ENCODE results near the gene NR2E1. TPM values are rescaled to one million over a fixed set of nuclear protein-coding genes. Genes with fewer than 3 reads are reported as not detected.
A peak's percentile ranks its signal among the peaks of the same experiment; 100 is the strongest.

Gene NR2E1
- total RNA-seq, 1 experiment from 2014 or later: not detected

DNA sequence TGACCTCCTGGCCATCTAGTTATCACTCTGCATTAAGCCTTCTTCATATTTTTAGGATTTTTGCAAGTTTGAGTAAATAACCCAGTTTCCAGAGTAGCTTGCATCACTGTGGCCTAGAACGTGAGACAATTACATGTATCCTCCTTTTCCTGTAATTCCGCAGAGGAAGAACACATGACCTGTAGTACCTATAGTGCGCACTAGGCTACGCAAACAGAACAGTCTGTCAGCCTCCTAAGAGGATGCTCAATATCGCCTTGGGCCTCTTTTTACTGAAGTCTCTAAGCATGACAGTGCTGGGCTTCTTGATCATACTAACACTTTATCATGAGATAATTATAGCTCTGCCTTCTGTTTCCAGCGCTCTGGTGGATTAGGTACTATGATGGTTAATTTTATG is 20.2 kb upstream of the NR2E1 start:
- no peaks in the 10 kb centered on the region for H3K9me3 ChIP-seq (ENCODE audit: control insufficient read depth, low read depth, low read length)
- Mint-ChIP-seq H3K36me3 (ENCODE audit: insufficient read depth in 1 of 3, low read depth in 3 of 3) (peaks cover 0 to 5% (median 0%) of the 10 kb centered on the region in 3 experiments; a peak in 2 of 7 replicates), H3K4me3 (no peak overlapping the region), H3K9me3 (peaks cover 9% of the 10 kb centered on the region in 2 experiments), H3K4me1 (peaks cover 3 to 7% of the 10 kb centered on the region in 2 experiments; a peak in 3 of 4 replicates), H3K27me3 (ENCODE audit: low read depth) (peaks cover 67% of the 10 kb centered on the region), H3K27ac (no peak overlapping the region)
- no peaks in the 10 kb centered on the region for H3K79me1 ChIP-seq (ENCODE audit: insufficient read depth, low read depth, low read length, poor library complexity, severe bottlenecking)
- no peak overlapping the region for H2BK15ac ChIP-seq (ENCODE audit: low read depth, low read length)
- no peak overlapping the region for H2AK5ac ChIP-seq (ENCODE audit: insufficient read length, low read length)
- no peak overlapping the region for H3K23ac ChIP-seq (ENCODE audit: insufficient read length, low read depth, low read length)
- no peak overlapping the region for H2BK20ac ChIP-seq (ENCODE audit: low read depth, low read length, poor library complexity, severe bottlenecking)
- TF ChIP-seq, protein P1, sequence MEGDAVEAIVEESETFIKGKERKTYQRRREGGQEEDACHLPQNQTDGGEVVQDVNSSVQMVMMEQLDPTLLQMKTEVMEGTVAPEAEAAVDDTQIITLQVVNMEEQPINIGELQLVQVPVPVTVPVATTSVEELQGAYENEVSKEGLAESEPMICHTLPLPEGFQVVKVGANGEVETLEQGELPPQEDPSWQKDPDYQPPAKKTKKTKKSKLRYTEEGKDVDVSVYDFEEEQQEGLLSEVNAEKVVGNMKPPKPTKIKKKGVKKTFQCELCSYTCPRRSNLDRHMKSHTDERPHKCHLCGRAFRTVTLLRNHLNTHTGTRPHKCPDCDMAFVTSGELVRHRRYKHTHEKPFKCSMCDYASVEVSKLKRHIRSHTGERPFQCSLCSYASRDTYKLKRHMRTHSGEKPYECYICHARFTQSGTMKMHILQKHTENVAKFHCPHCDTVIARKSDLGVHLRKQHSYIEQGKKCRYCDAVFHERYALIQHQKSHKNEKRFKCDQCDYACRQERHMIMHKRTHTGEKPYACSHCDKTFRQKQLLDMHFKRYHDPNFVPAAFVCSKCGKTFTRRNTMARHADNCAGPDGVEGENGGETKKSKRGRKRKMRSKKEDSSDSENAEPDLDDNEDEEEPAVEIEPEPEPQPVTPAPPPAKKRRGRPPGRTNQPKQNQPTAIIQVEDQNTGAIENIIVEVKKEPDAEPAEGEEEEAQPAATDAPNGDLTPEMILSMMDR (conservative IDR thresholded peaks at IDR 0.05): peak; percentile 57
- no peak overlapping the region for H3K9ac ChIP-seq (ENCODE audit: extremely low read depth, insufficient read length, low read length)
- H3T11ph ChIP-seq (ENCODE audit: low read length): no peak overlapping the region
- H3K4ac ChIP-seq (ENCODE audit: low read depth, low read length): no peak overlapping the region
- no peaks in the 10 kb centered on the region for H4K20me1 ChIP-seq (ENCODE audit: control insufficient read depth, insufficient read depth, insufficient read length)
- no peak overlapping the region for H2AFZ ChIP-seq (ENCODE audit: low read length)
- no peak overlapping the region for H3K14ac ChIP-seq (ENCODE audit: insufficient read depth, low read length)
- no peak overlapping the region for H4K91ac ChIP-seq (ENCODE audit: insufficient read length, low read depth, low read length)
- H2BK120ac ChIP-seq (ENCODE audit: low read depth, low read length, poor library complexity, severe bottlenecking): no peak overlapping the region
- no CpG with 5 or more reads among the region's 6 CpGs for WGBS (ENCODE audit: extremely low coverage, insufficient read length, low lambda C conversion rate)
- no peaks in the 10 kb centered on the region for H3K4me1 ChIP-seq (ENCODE audit: insufficient read depth, low read length)
- H2BK12ac ChIP-seq (ENCODE audit: insufficient read length, low read depth, low read length): no peak overlapping the region
- H3K27ac ChIP-seq (ENCODE audit: insufficient read length, low read depth, low read length): no peak overlapping the region
- no peak overlapping the region for H3K56ac ChIP-seq (ENCODE audit: insufficient read length, low read depth, low read length)
- H3K4me2 ChIP-seq (ENCODE audit: insufficient read depth, insufficient read length, low read length): no peak overlapping the region
- no peaks in the 10 kb centered on the region for H3K79me2 ChIP-seq (ENCODE audit: insufficient read depth, low read length)
- no peak overlapping the region for H4K5ac ChIP-seq (ENCODE audit: insufficient read length, low read depth, low read length)
- no peak overlapping the region for H4K8ac ChIP-seq (replicated peaks; ENCODE audit: insufficient read length, low read depth, low read length)
- H3K23me2 ChIP-seq (ENCODE audit: insufficient read length, low read depth, low read length, poor library complexity, severe bottlenecking): no peaks in the 10 kb centered on the region
- DNase-seq: peak; percentile 30
- H3K27me3 ChIP-seq (ENCODE audit: insufficient read depth, low read length): no peaks in the 10 kb centered on the region
- no peak overlapping the region for H3K18ac ChIP-seq (ENCODE audit: insufficient read length, low read depth, low read length)
- no peak overlapping the region for H2BK5ac ChIP-seq (ENCODE audit: insufficient read length, low read length)
